Epidermal melanocyte (primary cell): ENCODE measurements around the gene LCE2A.
"Not testable (repeated sequence)": the region's sequence is repeated elsewhere in the genome, so short reads cannot be mapped to it uniquely, and the experiment has no call there.

Experiments used
- DNase-seq: peaks from one replicate; pipeline ENCODE4 v3.0.0; 2011; ENCODE audit warnings: low spot score; ENCODE audit not compliant: insufficient read length

The LCE2A gene

DNA sequence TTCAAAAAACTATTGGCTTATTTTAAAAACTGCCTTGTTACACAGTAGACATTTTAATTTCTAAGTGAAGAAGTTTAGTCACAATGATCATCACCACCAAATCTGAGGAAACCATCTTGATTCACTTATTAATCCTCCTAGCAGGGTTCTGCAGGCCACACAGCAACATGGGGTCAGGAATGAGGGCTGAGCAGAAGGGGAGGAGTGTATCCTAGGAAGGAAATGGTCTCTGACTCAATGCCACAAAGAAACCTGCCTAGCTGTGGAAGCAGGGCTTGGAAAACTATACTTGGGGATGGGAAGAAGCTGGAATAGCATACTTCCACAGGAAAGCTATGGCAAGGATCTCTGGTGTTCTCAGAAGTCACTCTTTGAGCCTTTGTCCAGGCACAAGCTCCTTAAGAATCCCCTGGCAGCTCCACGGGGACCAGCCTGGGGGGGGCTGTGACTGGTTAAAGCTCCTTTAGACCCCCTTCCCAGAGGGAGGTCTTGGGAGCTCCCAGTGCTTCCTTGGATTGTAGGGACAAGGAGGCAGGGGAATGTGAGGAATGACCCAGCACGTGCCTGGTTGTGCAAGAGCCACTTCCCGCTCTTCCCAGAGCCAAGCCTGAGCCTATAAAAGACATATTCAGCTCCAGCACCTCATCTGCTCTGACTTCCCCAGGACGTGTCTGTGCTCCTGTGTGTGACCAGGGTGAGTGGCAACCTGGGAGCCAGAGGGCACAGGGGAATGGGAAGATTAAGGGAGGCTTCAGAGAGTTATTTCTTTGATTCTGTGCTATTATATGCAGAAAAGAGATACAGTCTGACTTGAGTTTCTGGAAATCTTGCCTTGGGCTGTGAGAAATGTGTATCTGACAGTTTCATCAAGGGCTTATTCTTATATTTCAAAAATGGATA is at the start of gene LCE2A:
TSS of gene LCE2A (plus strand) at position 645 of the 900 bp plus-strand sequence. CDS start 557 bp downstream, outside the sequence.
- DNase-seq, result no peak

DNA sequence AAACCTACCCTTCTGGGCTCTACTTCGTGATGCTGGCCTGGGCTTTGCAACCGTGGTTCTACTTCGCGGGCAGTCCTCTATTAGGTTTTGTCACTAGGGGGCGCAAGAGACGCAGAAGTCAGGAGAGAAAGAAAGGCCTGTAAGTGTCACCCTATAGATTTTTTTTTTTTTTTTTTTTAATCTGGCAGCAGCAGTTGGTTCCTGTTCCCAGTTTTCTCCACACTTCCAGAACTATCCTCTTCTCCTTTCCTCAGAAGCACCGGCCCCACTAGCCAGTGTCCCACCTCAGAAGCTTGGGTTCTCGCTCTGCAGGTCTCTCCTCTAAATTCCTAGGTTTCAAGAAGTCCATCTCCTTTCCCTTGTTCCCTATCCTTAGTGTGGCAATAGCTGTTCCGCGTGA is 44.0 kb upstream of the LCE2A start:
- DNase-seq, result no peak

- no peak for DNase-seq
Measured at GRCh38 chr1:152656459-152656858, 41.7 kb upstream of the LCE2A start.

- no peak for DNase-seq
Measured at GRCh38 chr1:152657677-152658076, 40.5 kb upstream of the LCE2A start.

- DNase-seq, result no peak
Measured at GRCh38 chr1:152658649-152659048, 39.5 kb upstream of the LCE2A start.

DNA sequence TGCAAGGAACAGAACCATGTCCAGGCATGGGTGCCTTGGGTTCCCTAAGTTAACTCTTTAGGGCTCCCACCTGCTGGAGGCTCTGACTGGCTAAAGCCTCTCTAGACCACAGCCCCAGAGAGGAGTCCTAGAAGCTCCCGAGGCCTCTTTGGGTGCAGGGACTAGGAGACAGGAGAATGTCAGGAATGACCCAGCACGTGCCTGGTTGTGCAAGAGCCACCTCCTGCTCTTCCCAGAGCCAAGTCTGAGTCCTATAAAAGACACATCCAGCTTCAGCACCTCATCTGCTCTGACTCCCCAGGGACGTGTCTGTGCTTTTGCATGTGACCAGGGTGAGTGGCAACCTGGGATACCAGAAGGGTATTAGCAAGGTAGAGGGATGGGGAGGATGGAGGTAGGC is 35.0 kb upstream of the LCE2A start, which contains the start of gene LCE2D:
TSS of gene LCE2D (plus strand) at position 283 of the 400 bp plus-strand sequence. CDS start 726 bp downstream, outside the sequence.
- DNase-seq, result no peak

- DNase-seq, result not testable (repeated sequence)
Measured at GRCh38 chr1:152666171-152666570, 32.0 kb upstream of the LCE2A start.

DNA sequence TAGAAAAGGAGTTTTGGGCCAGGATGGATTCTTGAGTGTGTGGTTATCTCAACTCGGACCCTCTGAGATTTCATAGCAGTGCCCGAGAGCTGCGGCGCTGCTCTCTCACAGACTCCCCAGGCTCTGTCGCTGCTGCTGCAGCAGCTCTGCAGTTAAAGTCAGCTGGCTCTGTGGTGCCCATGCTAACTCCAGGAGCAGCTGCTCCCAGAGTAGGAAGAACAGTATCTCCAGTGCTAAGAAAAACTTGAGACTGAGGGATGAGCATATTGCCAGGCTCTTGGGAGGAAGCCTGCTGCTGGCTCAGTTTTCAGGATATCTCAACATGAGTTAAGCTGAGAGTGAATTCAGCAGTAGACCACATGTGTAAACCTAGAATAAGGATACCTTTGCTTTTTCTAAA is 30.5 kb upstream of the LCE2A start:
- no peak for DNase-seq

- no peak for DNase-seq
Measured at GRCh38 chr1:152673016-152673415, 25.1 kb upstream of the LCE2A start.

GRCh38 chr1:152674983-152675382 is 23.2 kb upstream of the LCE2A start, which contains the start of gene LCE2C:
TSS of gene LCE2C (plus strand) at chr1:152675279. CDS start at chr1:152676016, 737 bp downstream.
- DNase-seq, result not testable (repeated sequence)

GRCh38 chr1:152679459-152679858 is 18.7 kb upstream of the LCE2A start:
- no peak for DNase-seq

GRCh38 chr1:152681616-152682015 is 16.5 kb upstream of the LCE2A start:
- DNase-seq, result no peak

DNA sequence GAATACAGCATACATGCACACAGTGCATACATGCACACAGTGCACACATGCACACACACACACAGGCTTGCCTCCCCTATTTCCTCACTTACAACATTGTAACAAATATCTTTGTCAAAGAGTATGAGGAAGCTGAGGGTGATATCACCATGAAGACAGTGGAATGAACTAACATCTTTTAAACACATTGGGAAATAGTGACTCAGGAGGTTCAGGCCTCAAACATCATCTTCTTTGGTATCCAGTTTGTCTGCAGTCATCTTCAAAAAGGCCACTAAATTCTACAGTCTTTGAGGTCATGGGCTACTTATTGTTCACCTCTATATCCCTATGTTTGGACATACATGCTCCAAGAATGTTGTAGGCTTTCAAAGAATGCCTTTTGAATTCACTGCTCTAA is 14.3 kb upstream of the LCE2A start:
- no peak for DNase-seq

- not testable (repeated sequence) for DNase-seq
Measured at GRCh38 chr1:152685823-152686222, 12.3 kb upstream of the LCE2A start, which contains the start of gene LCE2B. TSS of gene LCE2B (plus strand) at chr1:152686123. CDS start at chr1:152686844, 721 bp downstream.

DNA sequence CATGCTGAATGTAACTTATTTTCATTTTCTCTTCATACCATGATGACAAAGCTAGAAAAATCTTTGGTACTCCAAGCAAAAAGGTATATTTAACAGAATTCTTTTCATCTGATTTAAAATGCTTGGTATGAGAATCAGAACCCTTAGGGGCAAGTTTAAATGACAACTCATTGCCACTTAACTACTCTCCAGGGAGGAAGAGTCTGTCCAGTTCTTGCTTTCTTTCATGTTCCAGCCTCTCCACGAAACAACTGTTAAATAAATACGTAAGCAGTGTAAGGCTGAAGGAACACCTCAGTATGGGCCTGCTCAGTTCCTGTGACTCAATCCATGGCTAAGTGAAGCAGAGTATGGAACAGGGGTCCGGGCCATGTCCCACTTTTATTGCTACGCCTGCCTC is 1.6 kb downstream of the LCE2A start:
- DNase-seq, result no peak

GRCh38 chr1:152707860-152708259 is 9.7 kb downstream of the LCE2A start, which contains the start of gene LCE4A:
TSS of gene LCE4A (plus strand) at chr1:152708160. CDS start at chr1:152709076, 916 bp downstream.
- no peak for DNase-seq

DNA sequence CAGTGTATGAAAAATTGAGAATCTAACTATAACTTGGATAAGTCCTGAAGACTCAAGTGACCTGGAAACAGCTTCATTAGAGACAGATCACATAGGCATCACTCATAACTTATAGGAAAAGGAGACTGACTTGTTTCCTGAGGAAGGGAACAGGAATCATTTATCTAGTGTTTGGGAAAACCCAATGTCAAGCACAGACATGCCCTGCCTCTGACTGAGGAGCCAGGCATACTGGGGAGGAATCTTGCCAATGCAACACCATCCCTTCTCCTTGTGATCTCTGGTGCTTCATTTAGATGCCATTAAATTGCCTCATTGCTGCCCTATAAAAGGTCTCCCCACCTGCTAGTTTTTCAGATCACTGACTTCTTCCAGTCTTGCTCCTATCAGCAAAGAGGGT is 20.1 kb downstream of the LCE2A start:
- no peak for DNase-seq

GRCh38 chr1:152725261-152725660 is 27.1 kb downstream of the LCE2A start:
- no peak for DNase-seq

DNA sequence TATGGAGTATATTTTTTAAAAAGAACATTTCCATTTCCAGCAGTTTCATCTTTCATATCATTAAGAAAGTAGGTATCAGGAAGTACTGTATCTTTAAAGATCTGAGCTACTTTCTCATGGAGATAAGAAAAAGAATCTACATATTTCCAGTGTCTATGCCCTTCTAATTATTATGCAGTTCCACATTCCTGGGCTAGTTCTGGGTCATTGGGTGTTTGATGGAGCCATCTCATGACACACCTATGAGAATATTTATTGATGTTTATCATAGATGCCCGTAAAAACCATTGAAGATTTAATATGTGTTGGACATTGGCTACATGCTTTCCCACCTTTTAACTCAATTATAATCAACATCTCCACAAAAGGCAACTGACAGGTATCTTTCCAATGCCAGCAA is 30.8 kb downstream of the LCE2A start:
- no peak for DNase-seq

DNA sequence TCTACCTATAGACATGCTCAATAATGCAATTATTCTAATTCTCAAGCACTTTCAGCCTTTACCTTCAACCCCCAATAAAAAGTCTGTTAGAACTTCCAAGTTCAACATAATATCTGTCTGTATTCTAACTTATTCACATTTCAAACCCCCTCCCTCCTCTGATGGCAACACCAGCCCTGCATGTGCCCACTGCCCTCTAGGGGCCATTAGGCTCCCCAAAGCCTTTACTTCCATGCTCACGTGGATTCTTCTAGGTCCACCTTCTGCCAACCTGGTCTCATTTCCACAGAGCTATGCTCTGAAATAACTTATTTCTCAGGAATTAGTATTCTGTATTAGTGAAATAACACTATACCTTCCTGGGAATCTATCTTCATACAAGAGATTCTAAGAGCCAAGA is 37.5 kb downstream of the LCE2A start:
- DNase-seq, result no peak

- no peak for DNase-seq
Measured at GRCh38 chr1:152737997-152738396, 39.9 kb downstream of the LCE2A start.

DNA sequence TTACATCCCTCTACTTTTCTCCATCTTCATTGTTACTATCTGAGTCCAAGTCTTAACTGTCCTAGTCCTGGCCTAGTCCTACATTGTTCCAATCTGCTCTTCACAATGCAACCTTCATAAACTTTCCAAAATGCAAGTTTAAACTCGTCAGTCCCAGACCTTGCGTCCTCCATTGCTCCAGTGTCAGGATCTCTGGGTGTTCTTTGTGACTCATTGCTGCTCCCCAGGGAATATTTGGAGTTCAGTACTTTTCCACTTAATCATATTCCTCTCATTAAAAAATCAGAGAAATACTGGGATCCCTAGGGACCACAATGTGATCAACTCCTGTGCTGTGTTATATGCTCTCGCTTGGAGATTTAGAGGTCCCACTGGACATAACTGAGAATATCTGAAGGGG is 41.7 kb downstream of the LCE2A start:
- DNase-seq, result no peak

DNA sequence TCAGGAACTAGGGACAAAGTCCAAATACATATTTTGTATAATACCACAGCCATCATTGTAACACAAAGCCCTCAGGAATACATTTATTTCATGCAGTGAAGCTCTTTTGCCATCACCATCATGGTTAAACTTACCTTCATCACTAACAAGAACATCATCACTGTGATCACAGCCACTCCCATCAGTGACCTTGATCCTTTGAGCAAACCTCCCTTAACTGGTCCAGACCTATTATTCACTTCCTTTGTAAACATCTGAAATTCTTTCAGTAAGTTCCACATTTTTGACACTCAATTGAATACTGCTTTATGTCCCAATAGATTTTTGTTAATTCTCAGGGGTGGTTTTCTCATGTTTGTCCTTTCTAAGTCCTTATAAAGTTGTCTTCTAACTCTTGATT is 43.5 kb downstream of the LCE2A start:
- DNase-seq, result no peak
